GM21515 (cell line): ENCODE measurements around the gene ACTMAP.
A peak's percentile ranks its signal among the peaks of the same experiment; 100 is the strongest.

Experiments used
- ATAC-seq: cut with Tn5 transposase; IDR thresholded peaks from one replicate; pipeline ENCODE4 v1.9.1; 2021; ENCODE audit not compliant: unreplicated experiment

Gene ACTMAP

GRCh38 chr19:40721936-40722661 lies 28.2 kb downstream of the ACTMAP start:
- ATAC-seq: no peak

GRCh38 chr19:40721140-40721486 lies 29.2 kb downstream of the ACTMAP start:
- ATAC-seq: no peak

GRCh38 chr19:40719414-40719894 lies 30.8 kb downstream of the ACTMAP start:
- no peak for ATAC-seq

- ATAC-seq: no peak
Observed at GRCh38 chr19:40718774-40719391, 31.4 kb downstream of the ACTMAP start.

- no peak for ATAC-seq
Observed at GRCh38 chr19:40717880-40718773, 32.1 kb downstream of the ACTMAP start.

GRCh38 chr19:40717325-40717879 lies 32.9 kb downstream of the ACTMAP start:
- no peak for ATAC-seq

GRCh38 chr19:40716482-40717324 lies 33.6 kb downstream of the ACTMAP start, which contains the start of the genes COQ8B and ITPKC:
Gene COQ8B (minus strand): TSS chr19:40716886. CDS start chr19:40714632, 2,254 bp downstream.
Gene ITPKC (plus strand): TSS chr19:40717112. CDS start chr19:40717136, 24 bp downstream.
- peak; percentile 68 for ATAC-seq

- no peak for ATAC-seq
Observed at GRCh38 chr19:40716031-40716481, 34.2 kb downstream of the ACTMAP start.

GRCh38 chr19:40714441-40715299 lies 35.6 kb downstream of the ACTMAP start:
- peak; percentile 48 for ATAC-seq

GRCh38 chr19:40713939-40714338 lies 36.3 kb downstream of the ACTMAP start:
- no peak for ATAC-seq

GRCh38 chr19:40709817-40710216 lies 40.5 kb downstream of the ACTMAP start:
- ATAC-seq: no peak

GRCh38 chr19:40707615-40708014 lies 42.7 kb downstream of the ACTMAP start:
- no peak for ATAC-seq

- ATAC-seq: no peak
Observed at GRCh38 chr19:40705950-40706619, 44.2 kb downstream of the ACTMAP start.

GRCh38 chr19:40705362-40705651 lies 45.0 kb downstream of the ACTMAP start:
- no peak for ATAC-seq

GRCh38 chr19:40704491-40705361 lies 45.6 kb downstream of the ACTMAP start:
- ATAC-seq: no peak

GRCh38 chr19:40703029-40703755 lies 47.1 kb downstream of the ACTMAP start:
- no peak for ATAC-seq

- ATAC-seq: no peak
Observed at GRCh38 chr19:40702337-40703012, 47.8 kb downstream of the ACTMAP start.
